NCI-H187 treated with DMSO at 0.1 percent for 48 hours (cell line): ENCODE data around the gene SIK3.

Experiments
- DNase-seq: peaks from one replicate; lab custom pipeline; 2025; lab: John Stamatoyannopoulos, UW

Gene SIK3

DNA sequence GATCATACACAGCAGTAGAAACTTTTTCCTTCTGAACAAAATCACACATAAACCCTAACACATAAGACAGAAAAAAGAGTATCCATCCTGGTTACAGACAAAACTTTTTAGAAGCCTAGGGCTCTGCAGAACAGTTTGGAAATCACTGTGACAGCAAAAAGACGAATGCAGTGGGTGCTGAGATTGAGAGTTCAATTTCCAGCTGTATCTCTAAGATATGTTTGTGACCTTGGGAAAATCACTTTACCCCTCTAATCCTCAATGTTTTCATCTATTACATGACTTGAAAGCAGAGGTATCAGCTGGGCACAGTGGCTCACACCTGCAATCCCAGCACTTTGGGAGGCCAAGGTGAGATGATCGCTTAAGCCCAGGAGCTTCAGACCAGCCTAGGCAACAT lies 128.5 kb downstream of the SIK3 start:
- DNase-seq, result no peak

- DNase-seq, result no peak
Observed at GRCh38 chr11:116964269-116964668, 134.0 kb downstream of the SIK3 start.

DNA sequence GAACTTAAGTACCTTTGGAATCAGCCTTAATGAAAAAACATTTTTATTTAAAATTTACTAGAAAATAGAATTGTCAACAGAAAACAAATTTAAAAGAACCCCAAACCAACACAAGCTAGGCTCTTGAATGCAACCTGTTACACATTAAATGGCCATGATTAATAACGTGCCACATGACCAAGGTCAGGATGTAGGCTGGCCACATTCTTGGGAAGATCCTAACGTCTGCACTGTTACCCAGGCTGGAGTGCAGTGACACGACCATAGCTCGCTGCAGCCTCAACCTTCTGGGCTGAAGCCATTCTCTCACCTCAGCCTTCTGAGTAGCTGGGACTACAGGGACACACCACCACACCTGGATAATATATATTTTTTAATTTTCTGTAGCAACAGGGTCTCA lies 134.4 kb downstream of the SIK3 start:
- DNase-seq, result no peak

DNA sequence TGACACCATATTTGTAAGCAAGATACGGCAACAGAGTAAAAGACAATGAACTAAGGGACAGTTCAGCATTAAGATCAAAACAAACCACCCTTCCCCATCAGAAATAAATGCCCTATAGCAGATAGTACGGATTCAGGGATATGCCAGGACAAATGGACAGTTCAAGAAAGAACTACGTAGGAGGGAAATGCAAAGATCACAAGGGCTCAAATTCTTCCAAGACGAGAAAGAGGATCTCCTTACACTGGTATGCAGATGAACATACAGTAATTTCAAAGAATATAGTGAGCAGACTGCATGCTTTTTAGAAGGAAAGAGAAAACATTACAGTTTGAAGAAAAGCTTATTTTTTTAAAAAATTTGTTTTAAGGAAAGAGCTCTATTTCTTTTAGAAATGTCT lies 136.1 kb downstream of the SIK3 start:
- no peak for DNase-seq

DNA sequence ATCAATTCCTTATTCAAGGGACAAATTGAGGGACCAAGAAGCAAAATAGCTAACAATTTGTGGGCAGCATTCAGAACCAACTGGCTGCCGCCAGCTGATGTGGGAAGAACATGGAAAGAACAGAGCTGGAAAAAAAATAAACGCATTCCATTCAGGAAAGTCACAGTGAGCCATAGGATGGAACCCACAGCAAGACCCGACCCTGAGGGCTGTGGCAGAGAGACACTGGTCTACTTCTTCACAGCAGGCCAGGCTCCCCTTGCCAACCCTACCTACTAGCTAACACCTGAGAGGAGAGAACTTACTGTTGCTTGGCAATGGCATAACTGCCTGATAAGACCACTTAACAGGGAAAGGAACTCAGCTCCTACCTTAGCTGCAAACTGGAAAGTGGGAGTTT lies 137.3 kb downstream of the SIK3 start:
- no peak for DNase-seq

- no peak for DNase-seq
Observed at GRCh38 chr11:116958246-116958645, 140.0 kb downstream of the SIK3 start.

DNA sequence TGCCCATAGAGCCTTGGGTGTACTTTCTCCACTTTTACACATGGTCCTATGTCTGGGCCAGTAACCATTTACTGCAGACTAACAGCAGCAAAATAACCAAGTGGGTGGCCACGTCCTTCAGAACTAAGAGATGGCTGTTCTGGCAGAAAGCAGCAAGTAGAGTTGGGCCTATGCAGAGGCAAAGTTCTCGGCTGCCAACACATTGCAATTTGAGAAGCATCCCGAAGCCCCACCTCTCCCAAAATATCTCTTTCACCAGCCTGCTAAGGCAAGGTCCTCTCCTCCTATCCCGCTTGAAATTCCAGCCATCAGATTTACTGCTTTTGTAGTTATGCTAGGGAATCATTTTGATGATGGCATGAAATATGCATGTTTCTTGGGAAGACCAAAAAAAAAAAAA lies 142.3 kb downstream of the SIK3 start:
- no peak for DNase-seq

DNA sequence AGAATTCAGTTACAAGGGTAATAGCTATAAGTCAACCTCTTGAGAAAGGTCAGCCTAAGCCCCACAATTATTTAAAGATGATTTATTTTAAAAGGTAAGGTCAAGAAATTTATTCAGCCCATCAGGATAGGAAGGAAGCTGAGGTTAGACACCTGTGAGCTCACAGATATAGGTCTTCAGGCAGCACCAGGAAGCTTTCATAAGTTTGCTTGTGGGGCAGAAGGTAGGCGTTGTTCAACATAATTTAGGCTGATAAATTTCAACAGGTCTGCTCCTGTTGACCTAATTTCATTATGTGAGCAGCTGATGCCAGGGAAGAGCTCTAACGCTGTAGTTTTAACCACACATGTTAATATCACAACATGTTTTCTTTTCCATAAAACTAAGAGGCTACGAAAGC lies 142.7 kb downstream of the SIK3 start:
- DNase-seq, result no peak

- no peak for DNase-seq
Observed at GRCh38 chr11:116953530-116954285, 144.5 kb downstream of the SIK3 start.

- DNase-seq, result no peak
Observed at GRCh38 chr11:116951762-116952161, 146.5 kb downstream of the SIK3 start.

- DNase-seq, result no peak
Observed at GRCh38 chr11:116950210-116950609, 148.0 kb downstream of the SIK3 start.

DNA sequence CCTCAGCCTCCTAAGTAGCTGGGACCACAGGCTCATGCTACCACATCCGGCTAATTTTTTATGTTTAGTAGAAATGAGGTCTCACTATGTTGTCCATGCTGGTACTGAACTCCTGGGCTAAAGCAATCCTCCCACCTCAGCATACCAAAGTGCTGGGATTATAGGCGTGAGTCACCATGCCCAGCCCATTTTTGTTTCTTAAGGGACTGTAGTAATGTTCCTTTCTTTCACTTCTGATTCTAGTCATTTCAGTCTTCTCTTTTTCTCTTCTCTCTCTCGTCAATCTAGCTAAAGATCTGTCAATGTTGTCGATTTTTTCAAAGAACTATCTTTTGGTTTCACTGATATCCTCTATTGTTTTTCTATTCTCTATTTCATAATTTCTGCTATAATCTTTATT lies 149.8 kb downstream of the SIK3 start:
- no peak for DNase-seq

GRCh38 chr11:116946414-116946813 lies 151.8 kb downstream of the SIK3 start:
- no peak for DNase-seq

- DNase-seq, result no peak
Observed at GRCh38 chr11:116939499-116939898, 158.7 kb downstream of the SIK3 start.

DNA sequence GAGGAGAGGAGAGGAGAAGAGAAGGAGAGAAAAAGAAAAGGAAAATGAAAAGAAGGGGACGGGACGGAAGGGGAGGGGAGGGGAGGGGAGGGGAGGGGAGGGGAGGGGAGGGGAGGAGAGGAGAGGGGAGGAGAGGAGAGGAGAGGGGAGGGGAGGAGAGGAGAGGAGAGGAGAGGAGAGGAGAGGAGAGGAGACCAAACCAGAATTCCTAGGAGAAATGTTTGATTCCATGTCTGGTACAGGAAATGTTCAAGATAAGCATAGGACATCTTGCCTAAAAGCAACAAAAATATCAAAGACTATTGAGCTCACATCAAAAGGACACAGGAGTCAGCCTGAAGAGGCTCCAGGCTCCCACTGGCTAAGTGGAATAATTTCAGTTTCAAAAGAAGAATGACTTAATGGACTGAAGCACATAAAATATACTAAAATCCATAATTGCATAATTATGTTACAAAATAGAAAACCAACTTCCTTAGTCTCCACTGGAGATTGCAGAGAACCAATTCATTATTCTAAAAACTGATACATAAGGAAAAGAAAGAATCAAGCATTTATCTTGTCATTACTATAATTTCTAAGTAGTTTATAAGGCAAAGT lies 159.7 kb downstream of the SIK3 start:
- no peak for DNase-seq

GRCh38 chr11:116936754-116937446 lies 161.3 kb downstream of the SIK3 start:
- no peak for DNase-seq

- DNase-seq, result no peak
Observed at GRCh38 chr11:116935514-116935913, 162.7 kb downstream of the SIK3 start.

GRCh38 chr11:116935089-116935488 lies 163.1 kb downstream of the SIK3 start:
- DNase-seq, result no peak

DNA sequence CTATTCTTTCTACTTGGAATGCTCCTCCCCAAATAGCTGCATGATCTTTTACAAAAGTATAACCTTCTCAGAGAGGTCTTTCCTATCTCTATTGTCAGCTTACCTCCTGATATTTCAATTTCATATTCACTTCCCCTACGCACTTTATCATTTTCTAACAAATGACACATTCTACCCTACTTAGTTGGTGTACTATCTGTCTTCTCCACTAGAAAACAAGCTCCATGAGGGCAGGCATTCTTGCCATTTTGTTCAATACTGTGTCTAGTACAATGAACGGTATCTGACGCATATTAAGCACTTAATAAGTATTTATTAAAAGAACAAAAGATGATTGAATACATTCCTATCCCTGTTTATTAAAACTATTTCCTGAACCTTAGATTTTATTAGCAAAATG lies 164.3 kb downstream of the SIK3 start:
- DNase-seq, result no peak

DNA sequence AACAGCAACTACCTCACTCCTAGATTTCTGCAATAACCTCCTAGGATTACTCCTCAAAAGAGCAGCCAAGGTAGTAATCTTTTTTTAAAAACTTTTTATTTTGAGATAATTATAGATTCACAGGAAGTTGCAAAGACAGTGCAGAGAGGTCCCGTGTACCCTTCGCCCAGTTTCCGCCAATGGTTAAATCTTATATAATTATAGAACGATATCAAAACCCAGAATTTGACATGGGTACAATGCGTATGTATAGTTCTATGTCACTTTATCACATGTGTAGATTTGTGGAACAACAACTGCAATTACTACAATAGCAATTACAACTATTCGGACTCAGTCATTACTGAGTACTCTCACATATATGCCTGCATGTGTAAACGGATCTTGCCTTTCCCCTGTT lies 166.0 kb downstream of the SIK3 start:
- DNase-seq, result no peak

DNA sequence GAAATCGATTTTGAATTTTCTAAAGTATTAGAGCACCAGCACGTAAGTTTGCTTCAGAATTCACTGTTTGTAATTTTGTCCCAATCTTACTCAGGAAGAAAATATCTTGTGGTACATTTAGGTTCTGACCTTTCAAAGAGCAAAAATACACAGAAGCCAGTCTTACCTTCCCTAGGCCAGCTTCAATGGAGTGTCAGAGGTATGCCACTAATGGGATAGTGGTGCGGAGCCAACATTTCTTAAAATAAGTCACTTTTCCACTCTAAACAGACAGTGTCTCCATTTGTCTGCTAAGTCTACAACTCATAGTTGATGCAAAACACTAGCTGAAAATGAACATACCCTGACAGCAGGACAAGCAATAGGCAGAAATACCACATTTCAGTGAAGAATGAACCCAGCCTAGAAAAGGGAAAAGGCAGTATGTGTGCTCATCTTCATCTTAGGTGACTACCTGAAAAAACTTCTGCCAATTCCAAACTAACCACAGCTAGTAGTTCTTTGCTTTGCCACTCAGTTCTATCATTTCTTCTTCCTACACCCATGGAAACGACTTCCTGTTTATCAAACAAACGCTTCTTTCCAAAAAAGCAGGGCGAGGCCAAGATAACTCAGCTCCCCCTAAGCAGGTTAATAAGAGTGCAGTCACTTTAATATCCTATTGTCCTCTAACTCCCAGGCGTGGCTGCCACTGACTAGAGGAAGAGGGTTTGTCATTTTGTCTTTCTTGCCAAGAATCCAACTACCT lies 166.8 kb downstream of the SIK3 start:
- no peak for DNase-seq

DNA sequence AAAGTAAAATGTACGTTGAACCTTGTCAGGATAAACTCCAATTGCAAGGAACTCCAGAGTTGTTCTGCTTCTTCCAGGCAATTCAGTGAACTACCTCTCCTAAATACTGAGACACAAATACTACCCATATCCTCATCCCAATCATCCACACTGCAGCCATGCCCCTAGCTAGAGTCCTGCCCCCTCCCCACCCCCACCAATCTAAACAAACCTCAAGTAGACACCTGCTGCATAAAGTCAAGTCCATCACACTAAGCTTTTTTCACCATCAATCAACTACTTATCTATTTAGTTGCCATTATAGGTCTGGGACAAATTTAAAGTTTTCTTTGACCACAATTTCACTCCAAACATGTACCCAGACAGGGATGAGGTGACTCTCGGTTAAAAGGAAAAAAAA lies 167.6 kb downstream of the SIK3 start:
- DNase-seq, result no peak

DNA sequence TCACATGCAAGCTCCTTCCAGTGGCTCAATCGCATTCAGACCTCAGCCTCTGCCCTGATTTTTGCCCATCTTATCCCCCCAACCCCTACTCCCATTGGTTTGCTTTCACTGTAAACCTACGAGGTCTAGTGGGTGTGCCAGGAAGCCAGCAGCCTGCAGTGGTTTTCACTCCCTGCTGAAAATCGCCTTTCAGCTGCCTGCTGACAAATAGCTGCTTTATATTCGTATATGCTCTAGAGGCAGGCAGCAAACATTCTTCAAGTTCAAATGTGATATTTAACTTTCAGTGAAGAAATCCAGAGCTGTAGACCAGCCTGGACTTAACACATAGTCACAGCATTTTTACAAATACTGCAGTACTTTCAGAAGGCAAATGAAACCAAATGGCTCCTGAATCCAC lies 168.1 kb downstream of the SIK3 start:
- no peak for DNase-seq
